HL-60/S4 treated with retinoic acid at 250 ng/mL for 4 days and 3 days (cell line): ENCODE measurements around the gene ADNP.

Experiments used
- in situ Hi-C: fragments of 300-500 bp; cut with MboI; formaldehyde crosslinking; loops from 2 replicates; pipeline ENCODE4 v1.7.0; 2022; ENCODE audit warnings: low sequenced_read_pairs

ADNP gene

GRCh38 chr20:50931306-50932015 is at the start of gene ADNP:
TSS of gene ADNP (minus strand) at chr20:50931437. CDS start at chr20:50903996, 27,441 bp downstream.
- in situ Hi-C loops: no loop called here

- in situ Hi-C loops: loop anchor here (25.0 kb wide), 1 partner anchor 632 kb away; no protein-coding TSS in a partner anchor
These were observed 48.9 kb upstream of the ADNP start for GRCh38 chr20:50980071-50980681.

GRCh38 chr20:50978533-50978932 is 47.3 kb upstream of the ADNP start:
- in situ Hi-C loops: loop anchor here (25.0 kb wide), 1 partner anchor 634 kb away; no protein-coding TSS in a partner anchor

GRCh38 chr20:50977066-50978021 is 46.1 kb upstream of the ADNP start:
- in situ Hi-C loops: loop anchor here (25.0 kb wide), 1 partner anchor 635 kb away; no protein-coding TSS in a partner anchor

GRCh38 chr20:50975701-50976330 is 44.6 kb upstream of the ADNP start:
- in situ Hi-C loops: loop anchor here (25.0 kb wide), 1 partner anchor 636 kb away; no protein-coding TSS in a partner anchor

GRCh38 chr20:50969912-50970311 is 38.7 kb upstream of the ADNP start:
- in situ Hi-C loops: no loop called here

GRCh38 chr20:50969435-50969834 is 38.2 kb upstream of the ADNP start:
- in situ Hi-C loops: no loop called here

GRCh38 chr20:50968289-50968688 is 37.1 kb upstream of the ADNP start:
- in situ Hi-C loops: no loop called here

GRCh38 chr20:50967586-50967985 is 36.3 kb upstream of the ADNP start:
- in situ Hi-C loops: no loop called here

GRCh38 chr20:50959543-50960126 is 28.4 kb upstream of the ADNP start:
- in situ Hi-C loops: no loop called here

- in situ Hi-C loops: no loop called here
These were observed 27.6 kb upstream of the ADNP start, which contains the start of gene MOCS3 for GRCh38 chr20:50958615-50959542. TSS of gene MOCS3 (plus strand) at chr20:50958818. CDS start at chr20:50958843, 25 bp downstream.

GRCh38 chr20:50957798-50958614 is 26.8 kb upstream of the ADNP start, which contains the start of gene DPM1:
TSS of gene DPM1 (minus strand) at chr20:50958532. CDS start at chr20:50958523, 9 bp downstream.
- in situ Hi-C loops: no loop called here

GRCh38 chr20:50957276-50957675 is 26.0 kb upstream of the ADNP start:
- in situ Hi-C loops: no loop called here

GRCh38 chr20:50953821-50954220 is 22.6 kb upstream of the ADNP start:
- in situ Hi-C loops: no loop called here

GRCh38 chr20:50953196-50953595 is 22.0 kb upstream of the ADNP start:
- in situ Hi-C loops: no loop called here

GRCh38 chr20:50948132-50948785 is 17.0 kb upstream of the ADNP start:
- in situ Hi-C loops: no loop called here

GRCh38 chr20:50943069-50943468 is 11.8 kb upstream of the ADNP start:
- in situ Hi-C loops: no loop called here

GRCh38 chr20:50933589-50933988 is 2.4 kb upstream of the ADNP start:
- in situ Hi-C loops: no loop called here
